ENCODE data around the gene BCL7C. TPM values are rescaled to one million over a fixed set of nuclear protein-coding genes. Genes with fewer than 3 reads are reported as not detected.
A peak's percentile ranks its signal among the peaks of the same experiment; 100 is the strongest.

The BCL7C gene
- total and polyA plus RNA-seq, 2 of the 13 experiments (the other 11 are each of a cell fraction or from before 2014, with no cell fraction given): 17.7 to 33.8 TPM

DNA sequence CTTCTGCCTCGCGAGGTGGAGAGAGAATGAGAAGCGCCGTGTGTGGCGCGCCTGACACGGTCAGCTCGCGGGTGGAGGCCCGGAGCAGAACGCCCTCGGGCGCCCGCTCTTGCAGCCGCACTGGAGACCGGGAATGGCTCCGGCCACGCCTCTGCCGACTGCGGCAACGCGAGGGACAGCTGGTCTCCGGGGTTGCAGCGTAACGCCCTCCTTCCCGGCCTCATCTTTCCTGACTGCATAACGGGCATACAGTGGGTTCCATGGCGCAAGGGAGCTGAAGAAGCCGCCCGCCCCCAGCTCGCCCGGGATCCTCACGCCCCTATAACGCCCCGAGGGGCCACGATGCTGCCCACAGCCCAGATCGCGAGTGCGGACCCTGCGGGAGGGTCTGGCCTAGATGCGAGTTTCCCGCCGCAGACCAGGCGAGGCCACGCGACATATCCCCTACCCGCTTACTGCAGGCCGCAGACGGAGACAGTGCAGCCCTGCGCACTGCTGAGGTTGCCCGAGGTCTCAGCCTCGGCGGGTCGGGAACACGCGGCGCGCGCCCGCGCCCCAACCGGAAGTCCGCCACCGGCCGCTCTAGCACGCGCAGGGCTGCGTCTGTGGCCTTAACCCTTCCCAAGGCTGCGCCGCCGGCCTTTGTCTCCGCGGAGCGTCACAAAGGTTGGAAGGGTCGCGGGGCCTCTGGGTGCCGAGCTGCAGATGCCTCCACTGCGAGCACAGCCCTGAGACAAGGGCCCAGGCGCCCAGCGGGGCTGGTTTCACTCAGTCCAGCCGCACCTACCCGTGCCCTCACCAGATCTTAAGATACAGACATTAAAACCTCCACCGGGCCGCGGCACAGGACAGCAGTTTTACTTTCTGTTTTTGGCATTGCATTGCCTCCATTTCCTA lies 18.8 kb downstream of the BCL7C start (continued):
- TF ChIP-seq, protein P1, sequence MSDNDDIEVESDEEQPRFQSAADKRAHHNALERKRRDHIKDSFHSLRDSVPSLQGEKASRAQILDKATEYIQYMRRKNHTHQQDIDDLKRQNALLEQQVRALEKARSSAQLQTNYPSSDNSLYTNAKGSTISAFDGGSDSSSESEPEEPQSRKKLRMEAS (IDR thresholded peaks at IDR 0.05): peak; percentile 98
- TF ChIP-seq ZNF644 (CRISPR knock-in tag; IDR thresholded peaks at IDR 0.05; ENCODE audit: low read depth) (no peak; the same call in 1 of the 2 replicates), IKZF4 (CRISPR knock-in tag; IDR thresholded peaks at IDR 0.05; ENCODE audit: borderline replicate concordance, low read depth, not compliant biosample characterization) (peak; percentile 94), ZNF12 (CRISPR knock-in tag; IDR thresholded peaks at IDR 0.05) (peak; percentile 69; the same call in 1 of the 2 replicates), HNRNPH1 (optimal IDR thresholded peaks at IDR 0.05; ENCODE audit: low read depth, low read length) (no peak), SNRNP70 (IDR thresholded peaks at IDR 0.05; ENCODE audit: low read depth, low read length) (no peak), ZNF562 (CRISPR knock-in tag; IDR thresholded peaks at IDR 0.05; ENCODE audit: borderline replicate concordance) (no peak; the same call in 1 of the 2 replicates), ZSCAN31 (CRISPR knock-in tag; IDR thresholded peaks at IDR 0.05; ENCODE audit: low read depth) (peak; percentile 99), MXD4 (CRISPR knock-in tag; IDR thresholded peaks at IDR 0.05) (peak; percentile 95; the same call in 1 of the 2 replicates), NFYB (CRISPR knock-in tag; IDR thresholded peaks at IDR 0.05) (peak; percentile 54; the same call in 1 of the 2 replicates), MXI1 (IDR thresholded peaks at IDR 0.05; ENCODE audit: borderline replicate concordance, low read depth, low read length) (peak; percentile 95), RELA (CRISPR knock-in tag; IDR thresholded peaks at IDR 0.05) (peak; percentile 94), RCOR2 (CRISPR knock-in tag; IDR thresholded peaks at IDR 0.05) (no peak; the same call in none of the 2 replicates), ZFP36L2 (CRISPR knock-in tag; IDR thresholded peaks at IDR 0.05) (no peak; the same call in none of the 2 replicates), EED (CRISPR knock-in tag; IDR thresholded peaks at IDR 0.05) (peak; percentile 99), SP5 (CRISPR knock-in tag; IDR thresholded peaks at IDR 0.05; ENCODE audit: borderline replicate concordance, low read depth) (0 out of 2 replicates have a peak, but pooled peaks have one; percentile 30), BHLHE40 (IDR thresholded peaks at IDR 0.05; ENCODE audit: low read length) (peak; percentile 53; the same call in 1 of the 2 replicates), NRL (CRISPR knock-in tag; IDR thresholded peaks at IDR 0.05; ENCODE audit: borderline replicate concordance) (peak; percentile 99; the same call in 1 of the 2 replicates), ZNF652 (CRISPR knock-in tag; IDR thresholded peaks at IDR 0.05; ENCODE audit: borderline replicate concordance, low read depth) (peak; percentile 100), TARDBP (CRISPR knock-in tag; IDR thresholded peaks at IDR 0.05) (peak; percentile 98), ARNT2 (CRISPR knock-in tag; IDR thresholded peaks at IDR 0.05; ENCODE audit: low read depth) (peak; percentile 97), KLF15 (CRISPR knock-in tag; IDR thresholded peaks at IDR 0.05; ENCODE audit: borderline replicate concordance) (0 out of 2 replicates have a peak, but pooled peaks have one; percentile 73), ZNF33A (CRISPR knock-in tag; IDR thresholded peaks at IDR 0.05; ENCODE audit: borderline replicate concordance) (no peak)
- TF ChIP-seq, protein P2, sequence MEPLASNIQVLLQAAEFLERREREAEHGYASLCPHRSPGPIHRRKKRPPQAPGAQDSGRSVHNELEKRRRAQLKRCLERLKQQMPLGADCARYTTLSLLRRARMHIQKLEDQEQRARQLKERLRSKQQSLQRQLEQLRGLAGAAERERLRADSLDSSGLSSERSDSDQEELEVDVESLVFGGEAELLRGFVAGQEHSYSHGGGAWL (CRISPR knock-in tag; IDR thresholded peaks at IDR 0.05): peak; percentile 98
- TF ChIP-seq, protein P3, sequence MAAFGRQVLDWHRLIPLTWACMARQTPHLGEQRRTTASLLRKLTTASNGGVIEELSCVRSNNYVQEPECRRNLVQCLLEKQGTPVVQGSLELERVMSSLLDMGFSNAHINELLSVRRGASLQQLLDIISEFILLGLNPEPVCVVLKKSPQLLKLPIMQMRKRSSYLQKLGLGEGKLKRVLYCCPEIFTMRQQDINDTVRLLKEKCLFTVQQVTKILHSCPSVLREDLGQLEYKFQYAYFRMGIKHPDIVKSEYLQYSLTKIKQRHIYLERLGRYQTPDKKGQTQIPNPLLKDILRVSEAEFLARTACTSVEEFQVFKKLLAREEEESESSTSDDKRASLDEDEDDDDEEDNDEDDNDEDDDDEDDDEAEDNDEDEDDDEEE (CRISPR knock-in tag; IDR thresholded peaks at IDR 0.05): peak; percentile 83; the same call in 1 of the 2 replicates
- TF ChIP-seq, protein P4, sequence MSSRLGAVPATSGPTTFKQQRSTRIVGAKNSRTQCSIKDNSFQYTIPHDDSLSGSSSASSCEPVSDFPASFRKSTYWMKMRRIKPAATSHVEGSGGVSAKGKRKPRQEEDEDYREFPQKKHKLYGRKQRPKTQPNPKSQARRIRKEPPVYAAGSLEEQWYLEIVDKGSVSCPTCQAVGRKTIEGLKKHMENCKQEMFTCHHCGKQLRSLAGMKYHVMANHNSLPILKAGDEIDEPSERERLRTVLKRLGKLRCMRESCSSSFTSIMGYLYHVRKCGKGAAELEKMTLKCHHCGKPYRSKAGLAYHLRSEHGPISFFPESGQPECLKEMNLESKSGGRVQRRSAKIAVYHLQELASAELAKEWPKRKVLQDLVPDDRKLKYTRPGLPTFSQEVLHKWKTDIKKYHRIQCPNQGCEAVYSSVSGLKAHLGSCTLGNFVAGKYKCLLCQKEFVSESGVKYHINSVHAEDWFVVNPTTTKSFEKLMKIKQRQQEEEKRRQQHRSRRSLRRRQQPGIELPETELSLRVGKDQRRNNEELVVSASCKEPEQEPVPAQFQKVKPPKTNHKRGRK (CRISPR knock-in tag; IDR thresholded peaks at IDR 0.05): peak; percentile 47; the same call in 1 of the 2 replicates

Measured in HepG2 (cell line).